Gastrocnemius medialis (tissue), 4 donors: ENCODE measurements around the gene PLA2G2D.

Source experiments
- CTCF ChIP-seq, 5 experiments: fragments of 450-650 bp in 3 of 5; fragments of 200-600 bp in 2 of 5; sonication (generic) in 2 of 5; IDR thresholded peaks in 4 of 5; conservative IDR thresholded peaks in 1 of 5; 1 replicate in 4 of 5; 2 replicates in 1 of 5; pipeline ENCODE4 v1.5.1; 2016 to 2019; ENCODE audit warnings: antibody characterized with exemption in 5 of 5, mild to moderate bottlenecking in 3 of 5, moderate library complexity in 3 of 5
- POLR2A ChIP-seq, 2 donors: fragments of 450-650 bp; IDR thresholded peaks; one replicate each; pipeline ENCODE4 v1.6.1; 2017; ENCODE audit warnings: antibody characterized with exemption in 2 of 2, mild to moderate bottlenecking in 2 of 2, moderate library complexity in 2 of 2

GRCh38 chr1:20071416-20071815 lies 47.9 kb downstream of the PLA2G2D start:
- TF ChIP-seq CTCF (IDR thresholded peaks at IDR 0.05 in 4 of 5, conservative IDR thresholded peaks at IDR 0.05 in 1 of 5): no peak
- no peak for TF ChIP-seq POLR2A (IDR thresholded peaks at IDR 0.05)
